IPS DF 19.7 (cell line): ENCODE results near the gene ENTPD6.
"Not testable (repeated sequence)": the region's sequence is repeated elsewhere in the genome, so short reads cannot be mapped to it uniquely, and the experiment has no call there.

Experiments used
- DNase-seq: peaks from one replicate; pipeline ENCODE4 v3.0.0-alpha.2; 2013; ENCODE audit warnings: low read depth, low spot score

ENTPD6 gene

DNA sequence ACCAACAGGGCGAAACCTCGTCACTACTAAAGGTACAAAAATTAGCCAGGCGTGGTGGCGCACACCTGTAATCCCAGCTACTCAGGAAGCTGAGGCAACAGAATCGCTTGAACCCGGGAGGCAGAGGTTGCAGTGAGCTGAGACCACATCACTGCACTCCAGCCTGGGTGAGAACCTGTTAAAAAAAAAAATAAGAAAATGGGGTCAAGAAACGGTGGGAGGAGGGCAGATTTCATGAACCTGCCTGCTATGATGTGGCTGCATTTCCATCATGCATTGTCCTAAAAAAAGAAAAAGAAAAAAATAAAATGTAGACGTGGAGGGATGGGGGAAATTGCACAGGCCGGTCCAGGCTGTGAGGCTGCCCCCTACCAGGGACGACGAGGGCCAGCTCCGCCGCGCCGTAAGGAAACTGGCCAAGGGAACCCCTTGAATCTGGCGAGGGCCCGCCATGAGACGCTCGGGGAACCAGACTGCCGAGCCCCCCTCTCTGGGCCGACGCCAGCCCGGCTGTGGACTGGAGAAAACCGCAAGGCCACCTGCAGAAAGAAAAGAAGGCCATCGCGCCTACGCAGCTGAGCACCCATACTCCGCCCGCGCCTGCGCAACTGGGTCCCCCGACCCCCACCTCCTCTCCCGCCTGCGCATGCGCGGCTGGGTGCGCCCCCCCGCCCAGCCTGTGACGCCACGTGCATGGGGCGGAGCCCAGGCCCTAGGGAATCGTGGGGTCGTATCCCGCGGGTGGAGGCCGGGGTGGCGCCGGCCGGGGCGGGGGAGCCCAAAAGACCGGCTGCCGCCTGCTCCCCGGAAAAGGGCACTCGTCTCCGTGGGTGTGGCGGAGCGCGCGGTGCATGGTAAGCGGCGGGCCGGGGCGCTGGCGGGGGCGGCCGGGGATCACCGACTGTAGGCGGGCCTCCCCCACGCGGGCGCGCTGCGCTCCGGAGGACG, at the start of gene ENTPD6:
Gene ENTPD6 (plus strand): TSS at position 699 of the 948 bp plus-strand sequence. CDS start 10,825 bp downstream, outside the sequence.
- DNase-seq: no peak

DNA sequence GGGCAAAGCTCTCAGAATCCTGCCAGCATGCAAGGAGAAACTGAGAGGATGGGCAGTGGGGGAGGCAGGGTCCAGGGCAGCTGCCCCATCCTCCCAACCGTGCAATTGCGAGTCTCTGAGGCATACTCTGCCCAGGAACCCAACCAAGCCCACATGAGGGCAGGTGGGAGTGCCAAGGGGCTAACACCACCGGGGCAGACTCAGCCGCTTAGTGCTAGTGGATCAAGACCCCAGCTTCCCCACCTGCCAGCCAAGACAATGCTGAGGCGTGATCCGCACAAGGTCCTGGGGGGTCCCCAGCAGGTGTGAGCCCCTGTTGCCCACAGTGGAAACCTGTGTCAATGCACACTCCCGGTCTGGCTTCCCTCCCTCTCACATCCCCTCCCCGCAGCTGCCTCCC, 48.5 kb upstream of the ENTPD6 start:
- DNase-seq: no peak

DNA sequence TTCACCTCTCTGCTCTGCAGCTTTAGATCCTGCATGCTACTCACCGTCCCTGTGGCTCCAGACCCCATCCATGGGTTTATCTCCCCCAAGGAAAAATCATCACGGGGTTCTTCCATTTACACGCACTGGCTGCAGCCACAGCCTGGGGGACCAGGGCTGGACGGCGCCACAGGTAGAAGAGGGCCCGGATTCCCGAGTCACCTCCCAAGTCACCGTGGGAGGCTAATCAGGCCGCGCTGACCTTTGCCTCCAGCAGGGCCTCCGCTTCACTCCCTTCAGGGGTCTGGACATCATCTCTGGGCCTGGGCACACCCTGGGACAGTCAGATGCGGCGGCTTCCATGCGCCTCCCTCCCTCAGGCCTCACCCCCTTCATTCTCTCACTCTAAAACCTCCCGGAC, 47.8 kb upstream of the ENTPD6 start:
- no peak for DNase-seq

DNA sequence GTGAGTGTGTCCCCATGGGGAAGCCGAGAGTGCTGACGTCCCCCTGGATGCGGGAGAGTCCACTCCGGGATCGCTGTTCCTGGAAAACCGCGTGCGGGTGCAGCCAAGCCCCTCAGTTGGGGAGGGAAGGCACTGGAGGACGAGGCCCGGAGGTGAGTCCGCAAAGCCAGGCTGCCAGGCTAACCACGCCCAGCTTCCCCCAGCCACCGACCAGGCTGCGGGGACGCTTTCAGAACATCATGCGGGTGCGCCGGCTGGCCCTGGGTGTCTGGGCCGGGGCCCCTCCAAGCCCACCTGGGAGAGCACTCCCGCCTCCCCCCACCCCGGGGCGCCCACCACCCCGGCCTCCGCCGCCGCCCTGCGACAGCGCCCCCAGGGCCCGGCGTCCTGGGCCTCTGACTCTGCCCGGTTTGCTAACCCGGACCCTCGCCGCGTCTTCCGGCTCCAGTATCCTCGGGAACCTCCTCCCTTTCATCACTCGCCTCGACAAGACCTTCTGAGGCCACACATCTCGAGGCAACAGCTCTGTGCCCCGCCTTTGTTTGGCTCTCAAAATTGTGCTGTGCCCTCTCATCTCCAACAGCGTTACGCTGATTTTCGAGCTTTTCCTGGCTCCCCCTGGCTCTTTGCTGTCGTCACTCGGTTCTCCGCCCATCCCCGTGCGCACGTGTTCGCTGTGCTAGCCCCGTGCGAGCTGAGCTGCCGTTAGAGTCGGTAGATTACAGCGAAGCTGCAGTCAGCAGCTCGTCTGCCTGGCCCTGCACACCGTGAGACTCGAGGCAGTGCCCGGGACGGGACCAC, 47.1 kb upstream of the ENTPD6 start:
- no peak for DNase-seq

DNA sequence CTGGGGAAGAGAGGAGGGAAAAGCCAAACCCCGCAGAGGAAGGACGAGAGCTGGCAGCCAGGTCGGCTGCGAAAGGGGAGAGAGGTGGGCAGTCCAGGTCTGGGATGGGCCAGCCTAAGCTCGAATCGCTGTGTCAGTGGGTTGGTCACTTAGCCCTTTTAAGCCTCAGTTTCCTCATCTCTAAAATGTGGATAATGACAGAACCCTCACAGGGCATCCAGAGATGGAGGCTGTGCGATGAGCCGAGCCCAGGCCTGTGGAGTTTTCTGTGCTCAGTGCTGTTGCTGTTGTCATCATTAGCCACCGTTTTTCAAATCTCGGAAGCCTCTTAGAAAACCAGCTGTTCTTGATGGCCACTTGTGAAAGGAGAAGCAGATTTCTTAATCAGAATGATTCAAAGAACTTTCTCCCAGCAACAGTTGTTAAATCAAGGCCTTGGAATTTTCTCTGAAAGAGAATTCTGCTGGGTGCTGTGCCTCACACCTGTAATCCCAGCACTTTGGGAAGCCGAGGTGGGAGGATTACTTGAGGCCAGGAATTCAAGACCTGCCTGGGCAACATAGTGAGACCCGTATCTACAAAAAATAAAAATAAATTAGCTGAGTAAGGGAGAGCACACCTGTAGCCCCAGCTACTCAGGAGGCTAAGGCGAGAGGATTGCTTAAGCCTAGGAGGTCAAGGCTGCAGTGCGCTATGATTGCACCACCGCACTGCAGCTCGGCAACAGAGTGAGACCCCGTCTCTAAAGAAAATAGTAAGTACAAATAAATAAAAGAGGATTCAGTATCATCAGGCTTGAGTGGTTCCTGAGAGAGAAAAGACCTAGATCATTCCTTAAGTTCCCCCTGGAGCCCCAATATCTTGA, 46.3 kb upstream of the ENTPD6 start:
- DNase-seq: no peak

DNA sequence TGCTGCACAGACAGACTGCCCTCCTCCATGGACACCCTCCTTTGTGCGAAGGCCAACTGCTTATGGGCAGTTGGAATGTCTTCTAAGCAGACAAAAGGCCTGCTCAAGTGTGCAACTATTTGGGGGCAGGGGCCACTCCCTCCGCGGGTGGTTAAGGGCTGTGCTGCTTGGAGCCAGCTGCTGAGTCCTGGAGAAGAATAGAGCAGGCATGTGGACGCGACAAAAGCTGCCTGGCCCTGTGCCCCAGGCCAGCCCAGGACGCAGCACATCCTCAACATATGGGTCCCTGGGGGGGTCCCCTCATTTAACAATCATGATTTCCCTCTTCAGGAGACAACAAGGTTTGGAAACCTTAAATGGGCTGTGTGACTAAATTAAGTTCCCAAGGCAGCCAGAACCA, 45.5 kb upstream of the ENTPD6 start:
- DNase-seq: no peak

DNA sequence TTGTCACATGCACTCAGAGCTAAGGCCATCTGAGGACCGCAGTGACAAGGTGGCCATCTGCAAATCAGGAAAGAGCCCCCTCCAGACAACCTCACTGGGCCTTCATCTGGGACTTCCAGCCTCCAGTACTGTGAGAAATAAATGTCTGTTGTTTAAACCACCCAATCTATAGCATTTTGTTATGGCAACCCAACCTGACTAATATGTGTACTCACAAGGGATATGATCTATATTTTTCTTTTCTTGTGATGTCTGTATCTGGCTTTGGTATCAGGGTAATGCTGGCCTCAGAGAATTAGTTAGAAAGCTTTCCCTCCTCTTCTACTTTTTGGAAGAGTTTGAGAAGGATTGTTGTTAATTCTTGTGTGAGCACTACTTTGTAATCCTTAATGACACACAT, 37.5 kb upstream of the ENTPD6 start:
- no peak for DNase-seq

DNA sequence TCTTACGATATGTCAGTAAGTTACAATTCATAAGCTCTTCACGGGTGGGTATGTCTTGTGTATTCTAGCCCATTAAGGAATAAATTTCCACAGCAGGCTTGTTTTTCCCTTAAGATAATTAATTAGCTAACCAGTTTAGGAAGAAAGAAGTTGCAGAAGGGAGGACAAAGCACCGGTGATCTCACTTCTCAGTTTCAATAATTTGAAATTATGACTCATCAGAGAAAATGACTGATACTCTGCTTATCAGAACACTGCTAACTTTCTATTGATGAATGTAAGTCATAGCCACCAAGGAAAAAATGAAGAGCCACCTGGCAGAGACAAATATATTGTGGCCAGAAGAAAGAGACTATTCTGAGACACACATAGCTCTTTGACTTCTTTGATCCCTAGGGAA, 35.0 kb upstream of the ENTPD6 start:
- no peak for DNase-seq

DNA sequence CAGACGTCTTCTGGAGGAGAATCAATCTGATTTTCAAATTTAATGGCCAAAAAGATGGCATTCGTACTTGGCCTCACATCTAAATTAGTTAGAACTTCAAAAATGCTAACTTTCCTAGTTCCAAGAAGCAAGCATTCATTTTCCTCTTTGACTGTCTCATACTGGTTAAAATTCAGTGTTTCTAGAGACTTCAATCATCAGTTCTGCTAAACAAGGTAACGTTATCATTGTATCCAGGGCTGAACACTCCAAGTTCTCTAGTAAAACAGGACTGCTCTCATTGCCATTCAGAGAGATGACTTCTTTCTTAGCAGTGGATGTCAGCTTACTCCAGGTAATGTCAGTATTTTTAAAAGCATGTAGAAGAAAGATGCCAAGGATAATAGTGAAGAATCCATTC, 34.6 kb upstream of the ENTPD6 start:
- no peak for DNase-seq

DNA sequence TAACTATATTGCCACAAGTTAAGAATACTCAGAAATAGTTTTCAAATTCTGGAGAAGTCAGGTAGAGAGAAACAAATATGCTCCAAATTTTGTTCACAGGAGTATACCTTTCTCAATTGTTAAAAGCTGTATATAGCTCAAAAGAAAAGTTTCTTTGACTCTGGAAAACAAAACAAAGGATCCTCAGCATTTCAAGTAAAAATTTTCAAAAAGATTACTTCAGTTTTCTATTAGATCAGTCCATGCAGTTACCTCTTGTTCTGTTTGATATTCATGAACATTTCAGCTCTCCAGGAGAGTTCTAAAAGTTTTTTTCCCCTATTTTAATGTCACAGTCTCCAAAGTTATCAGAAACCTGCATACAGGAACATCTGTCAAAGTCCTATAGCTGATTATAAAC, 30.4 kb upstream of the ENTPD6 start:
- DNase-seq: no peak

DNA sequence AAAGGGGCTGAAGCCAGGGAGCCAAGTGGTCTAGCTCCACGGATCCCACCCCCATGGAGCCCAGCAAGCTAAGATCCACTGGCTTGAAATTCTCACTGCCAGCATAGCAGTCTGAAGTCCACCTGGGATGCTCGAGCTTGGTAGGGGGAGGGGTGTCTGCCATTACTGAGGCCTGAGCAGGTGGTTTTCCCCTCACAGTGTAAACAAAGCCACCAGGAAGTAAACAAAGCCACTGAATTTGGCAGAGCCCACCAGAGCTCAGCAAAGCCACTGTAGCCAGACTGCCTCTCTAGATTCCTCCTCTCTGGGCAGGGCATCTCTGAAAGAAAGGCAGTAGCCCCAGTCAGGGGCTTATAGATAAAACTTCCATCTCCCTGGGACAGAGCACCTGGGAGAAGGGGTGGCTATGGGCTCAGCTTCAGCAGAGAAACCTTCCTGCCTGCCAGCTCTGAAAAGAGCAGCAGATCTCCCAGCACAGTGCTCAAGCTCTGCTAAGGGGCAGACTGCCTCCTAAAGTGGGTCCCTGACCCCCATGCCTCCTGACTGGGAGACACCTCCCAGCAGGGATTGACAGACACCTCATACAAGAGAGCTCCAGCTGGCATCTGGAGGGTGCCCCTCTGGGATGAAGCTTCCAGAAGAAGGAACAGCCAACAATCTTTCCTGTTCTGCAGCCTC, 29.3 kb upstream of the ENTPD6 start:
- not testable (repeated sequence) for DNase-seq

DNA sequence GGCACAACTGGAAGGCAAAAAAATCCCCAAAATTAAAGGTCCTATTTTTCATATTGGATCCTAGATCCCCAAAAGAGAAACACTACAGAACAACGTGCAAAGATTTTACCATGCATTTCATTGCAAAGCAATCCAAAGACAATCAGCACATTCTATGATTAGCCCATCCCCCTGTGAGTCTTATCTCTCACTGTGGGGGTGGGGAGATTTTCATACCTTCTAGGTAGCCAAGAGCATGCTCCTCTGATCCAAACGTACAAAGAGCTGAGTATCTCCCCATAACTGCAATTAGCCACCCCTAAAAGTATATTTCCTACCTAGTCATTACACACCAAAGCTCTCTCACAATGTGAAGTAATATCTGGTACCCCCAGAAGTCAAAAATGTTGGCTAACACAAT, 22.2 kb upstream of the ENTPD6 start:
- no peak for DNase-seq

DNA sequence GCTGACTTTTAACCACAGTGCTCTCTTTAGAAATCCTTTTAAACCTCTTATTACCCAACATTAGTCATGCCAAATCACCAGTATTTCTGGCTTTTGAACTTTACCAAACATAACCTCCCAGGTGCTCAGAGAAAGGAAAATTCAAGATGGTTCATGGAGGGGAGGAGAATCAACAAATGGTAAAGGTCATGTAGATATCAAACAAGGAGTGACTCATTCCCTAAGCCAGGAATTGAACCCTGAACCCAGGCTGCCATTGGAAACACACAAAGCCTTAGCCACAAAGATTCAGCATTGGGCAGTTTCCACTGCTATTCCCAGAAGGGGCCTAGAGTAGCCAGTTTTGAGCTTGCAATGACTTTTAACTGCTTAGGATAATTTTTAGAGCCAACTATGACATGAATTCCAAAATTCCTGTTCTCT, 21.6 kb upstream of the ENTPD6 start:
- no peak for DNase-seq

DNA sequence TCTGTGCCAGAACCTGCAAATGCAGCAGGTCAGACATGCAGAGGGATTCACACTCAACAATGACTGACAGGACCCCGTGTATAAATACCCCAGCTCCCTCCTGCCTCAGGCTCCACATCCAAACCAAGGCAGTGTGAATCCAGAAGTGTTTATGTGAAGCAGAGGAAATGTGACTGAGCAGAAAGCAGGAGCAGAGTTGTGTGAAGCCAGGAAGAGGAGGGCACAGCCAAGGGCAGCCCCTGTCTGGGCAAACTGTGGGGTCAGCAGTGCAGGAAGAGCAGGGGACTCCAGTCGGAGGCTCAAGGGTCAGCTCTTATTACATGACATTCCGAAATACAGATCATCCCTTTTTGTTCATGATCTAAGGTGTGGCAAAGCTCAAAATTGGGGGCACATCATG, 19.3 kb upstream of the ENTPD6 start:
- DNase-seq: no peak

DNA sequence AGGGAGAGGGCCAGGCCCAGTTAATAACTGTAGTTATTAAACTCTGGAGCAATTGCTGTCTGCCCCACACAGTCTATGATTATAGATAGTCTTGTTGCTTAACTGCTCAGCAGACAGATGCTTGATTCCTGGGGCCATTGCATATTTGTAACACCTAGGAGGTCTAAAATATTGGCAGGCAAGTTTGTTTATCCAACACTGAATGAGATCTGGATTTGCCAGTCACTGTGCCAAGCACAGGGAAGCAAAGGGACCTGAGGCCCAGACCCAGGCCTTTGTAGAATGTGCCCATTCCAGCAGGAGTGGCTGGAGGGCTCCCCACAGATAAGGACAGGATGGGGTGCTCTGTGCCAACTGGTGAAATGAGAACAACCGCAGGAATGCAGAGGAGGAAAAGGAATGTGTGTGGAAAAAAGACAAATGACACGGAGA, 17.6 kb upstream of the ENTPD6 start:
- no peak for DNase-seq

DNA sequence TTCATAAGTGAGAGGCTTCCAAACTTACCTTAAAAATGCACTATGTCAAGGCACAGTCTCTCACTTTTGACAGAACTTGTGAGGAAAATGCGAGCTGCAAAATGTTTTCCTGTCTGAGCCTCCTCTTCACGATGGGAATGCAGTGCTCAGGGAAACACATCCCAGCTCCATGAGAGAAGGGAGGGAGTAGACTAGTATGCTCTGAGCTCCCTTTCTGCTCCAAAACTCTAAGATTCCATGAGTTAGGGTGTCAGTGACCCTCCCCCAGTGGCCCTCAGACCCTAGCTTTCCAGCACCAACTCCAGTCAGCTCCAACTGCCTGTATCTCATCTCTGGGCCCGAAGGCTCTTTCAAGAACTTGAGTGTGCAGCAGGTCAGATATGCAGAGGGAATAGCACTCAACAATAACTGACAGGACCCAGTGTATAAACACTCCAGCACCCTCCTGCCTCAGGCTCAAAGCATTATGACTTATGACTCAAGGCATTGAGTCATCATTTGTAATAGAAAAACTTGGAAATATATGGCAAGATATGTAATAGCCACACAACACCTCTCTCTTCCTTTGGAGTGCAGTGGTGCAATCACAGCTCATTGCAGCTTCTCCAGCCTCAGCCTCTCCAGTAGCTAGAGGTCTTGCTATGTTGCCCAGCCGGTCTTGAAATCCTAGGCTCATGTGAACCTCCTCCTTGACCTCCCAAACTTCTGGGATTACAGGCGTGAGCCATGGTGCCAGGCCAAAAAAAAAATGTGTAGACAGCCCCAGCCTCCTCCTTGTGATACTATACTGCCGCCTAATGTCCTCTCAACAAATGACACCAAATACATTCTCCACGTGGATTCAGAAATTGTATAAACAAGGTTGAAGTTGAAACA, 16.7 kb upstream of the ENTPD6 start:
- no peak for DNase-seq

DNA sequence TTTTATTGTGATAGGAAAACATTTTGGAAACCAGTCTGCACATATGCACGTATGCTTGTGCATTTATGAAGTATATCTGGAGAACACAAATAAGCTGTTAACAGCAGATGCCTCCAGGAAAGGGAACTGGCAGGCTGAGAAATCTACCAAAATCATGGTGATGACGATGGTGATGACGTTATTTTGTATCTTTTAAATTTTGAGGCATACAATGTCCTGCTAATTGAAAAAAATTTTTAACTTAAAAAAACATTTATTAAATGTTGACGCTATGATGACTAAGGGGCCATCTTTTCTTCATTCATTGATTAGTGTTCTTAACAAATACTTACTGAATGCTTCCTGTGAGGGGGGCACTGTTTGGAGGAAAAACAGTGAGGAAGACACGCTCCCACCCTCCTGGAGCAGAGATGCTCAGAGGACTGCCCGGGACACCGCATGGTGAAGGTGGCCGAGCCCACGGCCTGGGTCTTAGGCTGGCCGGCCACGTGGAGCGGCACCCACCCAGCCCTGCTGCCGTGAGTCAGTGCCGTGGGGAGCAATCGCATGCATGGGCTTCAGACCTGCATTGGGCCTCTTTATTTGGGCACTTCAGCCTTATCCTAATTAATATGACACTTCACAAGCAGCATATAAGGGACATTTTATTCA, 15.9 kb upstream of the ENTPD6 start:
- no peak for DNase-seq

DNA sequence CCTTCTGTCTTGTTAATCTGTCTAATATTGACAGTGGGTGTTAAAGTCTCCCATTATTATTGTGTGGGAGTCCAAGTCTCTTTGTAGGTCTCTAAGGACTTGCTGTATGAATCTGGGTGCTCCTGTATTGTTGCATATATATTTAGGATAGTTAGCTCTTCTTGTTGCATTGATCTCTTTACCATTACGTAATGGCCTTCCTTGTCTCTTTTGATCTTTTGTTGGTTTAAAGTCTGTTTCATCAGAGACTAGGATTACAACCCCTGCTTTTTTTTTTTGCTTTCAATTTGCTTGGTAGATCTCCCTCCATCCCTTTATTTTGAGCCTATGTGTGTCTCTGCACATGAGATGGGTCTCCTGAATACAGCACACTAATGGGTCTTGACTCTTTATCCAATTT, 11.1 kb upstream of the ENTPD6 start:
- not testable (repeated sequence) for DNase-seq

DNA sequence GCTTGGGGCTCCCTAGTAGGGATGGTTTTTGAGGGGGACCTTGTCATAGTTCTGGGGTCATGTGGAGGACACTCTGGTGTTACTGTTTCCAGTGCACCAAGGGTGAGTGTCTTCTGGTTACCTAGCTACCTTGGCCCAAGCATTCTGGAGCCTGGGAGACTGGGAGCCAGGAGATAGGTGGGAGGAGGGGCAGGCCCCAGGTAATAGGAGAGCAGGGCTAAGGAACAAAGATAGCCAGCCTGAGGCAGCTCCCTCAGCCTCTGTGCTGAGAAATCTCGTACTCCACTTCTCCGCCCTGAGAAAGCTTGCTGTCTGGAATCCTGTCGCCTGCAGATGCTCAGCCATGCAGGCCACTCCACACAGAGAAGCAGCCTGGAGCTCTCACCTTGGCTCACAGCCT, 8.3 kb upstream of the ENTPD6 start:
- no peak for DNase-seq

DNA sequence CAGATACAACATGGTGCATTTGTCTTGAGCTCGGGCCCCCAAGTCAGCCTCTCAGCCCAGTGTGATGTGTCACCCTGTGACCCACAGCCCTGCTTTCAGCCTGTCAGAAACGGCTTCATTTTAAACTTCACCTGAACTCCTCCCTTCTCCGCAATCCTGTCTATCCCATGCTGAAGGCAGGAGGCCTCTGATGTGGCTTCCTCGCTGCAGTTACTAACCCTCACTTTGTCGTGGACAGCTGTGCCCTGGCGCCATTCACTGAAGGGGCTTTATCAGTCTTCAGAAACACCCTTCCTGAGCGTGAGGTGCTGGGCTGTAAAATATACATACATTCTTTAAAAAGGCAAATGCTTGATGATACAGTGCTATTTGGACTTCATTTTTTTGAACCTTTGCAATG, 7.9 kb upstream of the ENTPD6 start:
- no peak for DNase-seq
